WTC11 (cell line): ENCODE data around the gene COL5A1. TPM values are rescaled to one million over a fixed set of nuclear protein-coding genes. Genes with fewer than 3 reads are reported as not detected.

Experiments used
- ATAC-seq: fragments of 200-7000 bp; cut with Tn5 transposase; 2 replicates; pipeline ENCODE4 v1.10.0; 2021; ENCODE audit warnings: mild to moderate bottlenecking, moderate library complexity
- CTCF ChIA-PET: fragments of 300-600 bp; sonication (Branson Sonifier 250); formaldehyde crosslinking; loops from one replicate; lab custom pipeline; 2021; ENCODE audit warnings: antibody characterized with exemption; lab: Charles Lee
- POLR2A ChIA-PET: fragments of 350-600 bp; sonication (Branson Sonifier 250); formaldehyde crosslinking; loops from one replicate; lab custom pipeline; 2021; ENCODE audit warnings: antibody characterized with exemption; lab: Charles Lee
- DNase-seq: peaks from one replicate; pipeline ENCODE4 v3.0.0; 2021; ENCODE audit warnings: low spot score
- H3K27ac Mint-ChIP-seq: 2 replicates; pipeline ENCODE4 v1.8.0; 2021; ENCODE audit warnings: mixed read lengths
- H3K27me3 Mint-ChIP-seq: 2 replicates; pipeline ENCODE4 v1.8.0; 2021; ENCODE audit warnings: low read depth, mild to moderate bottlenecking, moderate library complexity, mixed read lengths
- H3K36me3 Mint-ChIP-seq: 2 replicates; pipeline ENCODE4 v1.8.0; 2021; ENCODE audit warnings: mixed read lengths
- H3K4me1 Mint-ChIP-seq: 2 replicates; pipeline ENCODE4 v1.8.0; 2022; ENCODE audit warnings: mixed read lengths
- H3K4me3 Mint-ChIP-seq: 2 replicates; pipeline ENCODE4 v1.8.0; 2021; ENCODE audit warnings: mild to moderate bottlenecking, moderate library complexity, mixed read lengths
- H3K9me3 Mint-ChIP-seq: 2 replicates; pipeline ENCODE4 v1.8.0; 2021; ENCODE audit warnings: mixed read lengths
- ATF2 ChIP-seq: sonication (generic); formaldehyde crosslinking; IDR thresholded peaks from 2 replicates; pipeline ENCODE4 v1.8.1; 2022; ENCODE audit warnings: low read depth, missing genetic modification reagents, borderline replicate concordance
- ELF4 ChIP-seq: sonication (generic); formaldehyde crosslinking; IDR thresholded peaks from 2 replicates; pipeline ENCODE4 v1.8.1; 2022; ENCODE audit warnings: low read depth, mild to moderate bottlenecking, moderate library complexity, missing genetic modification reagents
- ETV6 ChIP-seq: sonication (generic); formaldehyde crosslinking; IDR thresholded peaks from 2 replicates; pipeline ENCODE4 v1.8.1; 2022; ENCODE audit warnings: mild to moderate bottlenecking, missing genetic modification reagents
- HMGA2 ChIP-seq: fragments of 250-450 bp; sonication (Bioruptor Pico); IDR thresholded peaks from 2 replicates; pipeline ENCODE4 v1.4.0; 2021; ENCODE audit warnings: mild to moderate bottlenecking, moderate library complexity
- IRF2 ChIP-seq: sonication (generic); formaldehyde crosslinking; IDR thresholded peaks from 2 replicates; pipeline ENCODE4 v1.8.0; 2022; ENCODE audit warnings: low read depth, missing genetic modification reagents, borderline replicate concordance
- JUN ChIP-seq: sonication (generic); formaldehyde crosslinking; IDR thresholded peaks from 2 replicates; pipeline ENCODE4 v1.8.0; 2023; ENCODE audit warnings: mild to moderate bottlenecking, missing genetic modification reagents
- MXD4 ChIP-seq: fragments of 250-450 bp; sonication (Bioruptor Pico); IDR thresholded peaks from 2 replicates; pipeline ENCODE4 v1.8.0; 2021; ENCODE audit warnings: mild to moderate bottlenecking, moderate library complexity, borderline replicate concordance
- NFATC4 ChIP-seq: fragments of 250-450 bp; sonication (Bioruptor Pico); IDR thresholded peaks from 2 replicates; pipeline ENCODE4 v1.9.0; 2021; ENCODE audit warnings: mild to moderate bottlenecking
- RORB ChIP-seq: fragments of 250-450 bp; sonication (Bioruptor Pico); IDR thresholded peaks from 2 replicates; pipeline ENCODE4 v1.9.0; 2021; ENCODE audit warnings: mild to moderate bottlenecking
- TP53 ChIP-seq: sonication (generic); formaldehyde crosslinking; IDR thresholded peaks from 2 replicates; pipeline ENCODE4 v1.8.1; 2023; ENCODE audit warnings: mild to moderate bottlenecking, missing genetic modification reagents
- ZBTB43 ChIP-seq: sonication (generic); formaldehyde crosslinking; IDR thresholded peaks from 2 replicates; pipeline ENCODE4 v1.8.1; 2023; ENCODE audit warnings: mild to moderate bottlenecking, missing genetic modification reagents
- ZNF219 ChIP-seq: sonication (generic); formaldehyde crosslinking; IDR thresholded peaks from 2 replicates; pipeline ENCODE4 v1.8.0; 2023; ENCODE audit warnings: missing genetic modification reagents, mild to moderate bottlenecking, borderline replicate concordance
- ZNF423 ChIP-seq: fragments of 250-450 bp; sonication (Bioruptor Pico); IDR thresholded peaks from 2 replicates; pipeline ENCODE4 v2.1.2; 2022; ENCODE audit warnings: mild to moderate bottlenecking, moderate library complexity
- ZNF532 ChIP-seq: fragments of 250-450 bp; sonication (Bioruptor Pico); IDR thresholded peaks from 2 replicates; pipeline ENCODE4 v1.9.0; 2021; ENCODE audit warnings: mild to moderate bottlenecking, borderline replicate concordance
- total RNA-seq: library from RNA; stranded (reverse); gene quantifications from 3 replicates; pipeline ENCODE4 v1.2.3, GENCODE V29; 2021
- TF ChIP-seq, protein P1 (sequence below): sonication (generic); formaldehyde crosslinking; IDR thresholded peaks from 2 replicates; pipeline ENCODE4 v1.8.0; 2022; ENCODE audit warnings: missing genetic modification reagents
- TF ChIP-seq, protein P2 (sequence below): sonication (generic); formaldehyde crosslinking; IDR thresholded peaks from 2 replicates; pipeline ENCODE4 v1.8.0; 2022; ENCODE audit warnings: mild to moderate bottlenecking, missing genetic modification reagents
- TF ChIP-seq, protein P3 (sequence below): sonication (generic); formaldehyde crosslinking; IDR thresholded peaks from 2 replicates; pipeline ENCODE4 v1.8.0; 2023; ENCODE audit warnings: missing genetic modification reagents, mild to moderate bottlenecking, borderline replicate concordance

COL5A1 gene
- total RNA-seq, 1 experiment from 2014 or later, result 13.5 TPM

DNA sequence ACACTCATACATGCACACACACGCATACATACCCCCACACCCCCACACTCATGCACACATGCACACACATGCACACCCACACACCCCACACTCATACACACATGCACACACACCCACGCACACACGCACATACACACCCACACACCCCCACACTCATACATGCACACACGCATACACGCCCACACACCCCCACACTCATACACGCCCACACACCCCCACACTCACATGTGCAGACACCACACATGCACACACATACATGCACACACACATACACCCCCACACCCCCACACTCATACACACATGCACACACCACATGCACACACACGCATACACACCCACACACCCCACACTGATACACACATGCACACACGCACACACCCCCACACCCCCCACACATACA lies 118.3 kb downstream of the COL5A1 start:
- H3K27ac Mint-ChIP-seq, result no peak overlapping the region
- peaks cover 11% of the 10 kb centered on the region for H3K9me3 Mint-ChIP-seq
- POLR2A ChIA-PET, result no interaction called here
- no peaks in the 10 kb centered on the region for H3K27me3 Mint-ChIP-seq
- peaks cover 10% of the 10 kb centered on the region for H3K36me3 Mint-ChIP-seq
- ATAC-seq (no peak), DNase-seq (no peak)
- CTCF ChIA-PET, result no interaction called here
- H3K4me1 Mint-ChIP-seq, result no peaks in the 10 kb centered on the region
- TF ChIP-seq ZNF532 (CRISPR knock-in tag) (no peak), NFATC4 (CRISPR knock-in tag) (no peak), ZBTB43 (CRISPR knock-in tag) (no peak), HMGA2 (CRISPR knock-in tag) (no peak), ZNF423 (CRISPR knock-in tag) (no peak), ATF2 (CRISPR knock-in tag) (no peak), TP53 (CRISPR knock-in tag) (no peak), RORB (no peak), JUN (CRISPR knock-in tag) (no peak), ETV6 (no peak), MXD4 (CRISPR knock-in tag) (no peak), ZNF219 (CRISPR knock-in tag) (no peak), IRF2 (no peak), ELF4 (CRISPR knock-in tag) (no peak)
- TF ChIP-seq, protein P1, sequence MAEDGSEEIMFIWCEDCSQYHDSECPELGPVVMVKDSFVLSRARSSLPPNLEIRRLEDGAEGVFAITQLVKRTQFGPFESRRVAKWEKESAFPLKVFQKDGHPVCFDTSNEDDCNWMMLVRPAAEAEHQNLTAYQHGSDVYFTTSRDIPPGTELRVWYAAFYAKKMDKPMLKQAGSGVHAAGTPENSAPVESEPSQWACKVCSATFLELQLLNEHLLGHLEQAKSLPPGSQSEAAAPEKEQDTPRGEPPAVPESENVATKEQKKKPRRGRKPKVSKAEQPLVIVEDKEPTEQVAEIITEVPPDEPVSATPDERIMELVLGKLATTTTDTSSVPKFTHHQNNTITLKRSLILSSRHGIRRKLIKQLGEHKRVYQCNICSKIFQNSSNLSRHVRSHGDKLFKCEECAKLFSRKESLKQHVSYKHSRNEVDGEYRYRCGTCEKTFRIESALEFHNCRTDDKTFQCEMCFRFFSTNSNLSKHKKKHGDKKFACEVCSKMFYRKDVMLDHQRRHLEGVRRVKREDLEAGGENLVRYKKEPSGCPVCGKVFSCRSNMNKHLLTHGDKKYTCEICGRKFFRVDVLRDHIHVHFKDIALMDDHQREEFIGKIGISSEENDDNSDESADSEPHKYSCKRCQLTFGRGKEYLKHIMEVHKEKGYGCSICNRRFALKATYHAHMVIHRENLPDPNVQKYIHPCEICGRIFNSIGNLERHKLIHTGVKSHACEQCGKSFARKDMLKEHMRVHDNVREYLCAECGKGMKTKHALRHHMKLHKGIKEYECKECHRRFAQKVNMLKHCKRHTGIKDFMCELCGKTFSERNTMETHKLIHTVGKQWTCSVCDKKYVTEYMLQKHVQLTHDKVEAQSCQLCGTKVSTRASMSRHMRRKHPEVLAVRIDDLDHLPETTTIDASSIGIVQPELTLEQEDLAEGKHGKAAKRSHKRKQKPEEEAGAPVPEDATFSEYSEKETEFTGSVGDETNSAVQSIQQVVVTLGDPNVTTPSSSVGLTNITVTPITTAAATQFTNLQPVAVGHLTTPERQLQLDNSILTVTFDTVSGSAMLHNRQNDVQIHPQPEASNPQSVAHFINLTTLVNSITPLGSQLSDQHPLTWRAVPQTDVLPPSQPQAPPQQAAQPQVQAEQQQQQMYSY (CRISPR knock-in tag), result no peak
- TF ChIP-seq, protein P2, sequence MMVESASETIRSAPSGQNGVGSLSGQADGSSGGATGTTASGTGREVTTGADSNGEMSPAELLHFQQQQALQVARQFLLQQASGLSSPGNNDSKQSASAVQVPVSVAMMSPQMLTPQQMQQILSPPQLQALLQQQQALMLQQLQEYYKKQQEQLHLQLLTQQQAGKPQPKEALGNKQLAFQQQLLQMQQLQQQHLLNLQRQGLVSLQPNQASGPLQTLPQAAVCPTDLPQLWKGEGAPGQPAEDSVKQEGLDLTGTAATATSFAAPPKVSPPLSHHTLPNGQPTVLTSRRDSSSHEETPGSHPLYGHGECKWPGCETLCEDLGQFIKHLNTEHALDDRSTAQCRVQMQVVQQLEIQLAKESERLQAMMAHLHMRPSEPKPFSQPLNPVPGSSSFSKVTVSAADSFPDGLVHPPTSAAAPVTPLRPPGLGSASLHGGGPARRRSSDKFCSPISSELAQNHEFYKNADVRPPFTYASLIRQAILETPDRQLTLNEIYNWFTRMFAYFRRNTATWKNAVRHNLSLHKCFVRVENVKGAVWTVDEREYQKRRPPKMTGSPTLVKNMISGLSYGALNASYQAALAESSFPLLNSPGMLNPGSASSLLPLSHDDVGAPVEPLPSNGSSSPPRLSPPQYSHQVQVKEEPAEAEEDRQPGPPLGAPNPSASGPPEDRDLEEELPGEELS (CRISPR knock-in tag), result no peak
- TF ChIP-seq, protein P3, sequence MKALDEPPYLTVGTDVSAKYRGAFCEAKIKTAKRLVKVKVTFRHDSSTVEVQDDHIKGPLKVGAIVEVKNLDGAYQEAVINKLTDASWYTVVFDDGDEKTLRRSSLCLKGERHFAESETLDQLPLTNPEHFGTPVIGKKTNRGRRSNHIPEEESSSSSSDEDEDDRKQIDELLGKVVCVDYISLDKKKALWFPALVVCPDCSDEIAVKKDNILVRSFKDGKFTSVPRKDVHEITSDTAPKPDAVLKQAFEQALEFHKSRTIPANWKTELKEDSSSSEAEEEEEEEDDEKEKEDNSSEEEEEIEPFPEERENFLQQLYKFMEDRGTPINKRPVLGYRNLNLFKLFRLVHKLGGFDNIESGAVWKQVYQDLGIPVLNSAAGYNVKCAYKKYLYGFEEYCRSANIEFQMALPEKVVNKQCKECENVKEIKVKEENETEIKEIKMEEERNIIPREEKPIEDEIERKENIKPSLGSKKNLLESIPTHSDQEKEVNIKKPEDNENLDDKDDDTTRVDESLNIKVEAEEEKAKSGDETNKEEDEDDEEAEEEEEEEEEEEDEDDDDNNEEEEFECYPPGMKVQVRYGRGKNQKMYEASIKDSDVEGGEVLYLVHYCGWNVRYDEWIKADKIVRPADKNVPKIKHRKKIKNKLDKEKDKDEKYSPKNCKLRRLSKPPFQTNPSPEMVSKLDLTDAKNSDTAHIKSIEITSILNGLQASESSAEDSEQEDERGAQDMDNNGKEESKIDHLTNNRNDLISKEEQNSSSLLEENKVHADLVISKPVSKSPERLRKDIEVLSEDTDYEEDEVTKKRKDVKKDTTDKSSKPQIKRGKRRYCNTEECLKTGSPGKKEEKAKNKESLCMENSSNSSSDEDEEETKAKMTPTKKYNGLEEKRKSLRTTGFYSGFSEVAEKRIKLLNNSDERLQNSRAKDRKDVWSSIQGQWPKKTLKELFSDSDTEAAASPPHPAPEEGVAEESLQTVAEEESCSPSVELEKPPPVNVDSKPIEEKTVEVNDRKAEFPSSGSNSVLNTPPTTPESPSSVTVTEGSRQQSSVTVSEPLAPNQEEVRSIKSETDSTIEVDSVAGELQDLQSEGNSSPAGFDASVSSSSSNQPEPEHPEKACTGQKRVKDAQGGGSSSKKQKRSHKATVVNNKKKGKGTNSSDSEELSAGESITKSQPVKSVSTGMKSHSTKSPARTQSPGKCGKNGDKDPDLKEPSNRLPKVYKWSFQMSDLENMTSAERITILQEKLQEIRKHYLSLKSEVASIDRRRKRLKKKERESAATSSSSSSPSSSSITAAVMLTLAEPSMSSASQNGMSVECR (CRISPR knock-in tag), result no peak
- H3K4me3 Mint-ChIP-seq, result no peak overlapping the region
